Measurements from ENCODE around the gene ARMCX6.
A peak's percentile ranks its signal among the peaks of the same experiment; 100 is the strongest.
"Not testable (repeated sequence)": the region's sequence is repeated elsewhere in the genome, so short reads cannot be mapped to it uniquely, and the experiment has no call there.

ARMCX6 gene

GRCh38 chrX:101617211-101618191 lies at the start of gene ARMCX6:
Gene ARMCX6 (minus strand): TSS chrX:101618000. CDS start chrX:101616620, 1,380 bp downstream.
- DNase-seq = peak; percentile 20

- peak; percentile 1 for DNase-seq
Measured at GRCh38 chrX:101659601-101660063, 41.8 kb upstream of the ARMCX6 start, which contains the start of gene ARMCX2. Gene ARMCX2 (minus strand): TSS chrX:101659850. CDS start chrX:101657588, 2,262 bp downstream.

GRCh38 chrX:101658661-101659491 lies 41.1 kb upstream of the ARMCX6 start:
- DNase-seq = no peak

- DNase-seq = no peak
Measured at GRCh38 chrX:101657495-101657894, 39.7 kb upstream of the ARMCX6 start.

DNA sequence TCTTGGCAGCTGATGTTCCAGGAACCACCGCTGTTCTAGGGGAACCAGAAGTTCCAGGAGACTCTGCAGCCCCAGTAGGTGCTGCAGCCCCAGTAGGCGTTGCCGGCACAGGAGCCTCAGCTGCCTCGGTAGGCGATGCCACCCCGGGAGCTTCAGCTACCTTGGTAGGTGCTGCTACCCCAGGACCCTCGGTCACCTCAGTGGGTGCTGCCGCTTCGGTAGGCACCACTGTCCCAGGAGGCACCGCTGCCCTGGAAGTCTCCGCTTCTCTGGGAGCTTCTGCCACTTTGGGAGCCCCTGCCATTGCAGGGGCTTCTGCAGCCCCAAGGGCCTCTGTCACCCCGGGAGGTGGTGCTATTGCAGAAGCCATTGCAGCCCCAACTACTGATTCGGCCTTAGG lies 39.0 kb upstream of the ARMCX6 start:
- no peak for DNase-seq

DNA sequence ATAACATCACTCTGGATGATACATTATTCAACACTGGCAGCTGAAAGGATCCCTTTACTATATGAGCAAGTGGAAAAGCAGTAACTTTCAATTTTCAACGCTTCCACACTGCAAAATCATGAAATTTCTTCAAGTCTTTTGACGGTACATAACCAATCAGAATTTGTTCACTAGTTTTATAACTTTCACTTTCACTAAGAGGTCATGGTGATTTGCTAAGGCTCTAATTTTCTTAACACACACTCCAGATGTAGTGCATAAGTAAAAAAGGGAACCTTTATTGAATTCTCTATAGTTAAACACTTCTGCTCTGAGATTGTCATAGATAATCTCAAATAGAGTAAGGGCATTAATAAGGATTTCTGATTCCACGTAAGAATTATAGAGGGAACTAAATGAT lies 37.7 kb upstream of the ARMCX6 start:
- no peak for DNase-seq

DNA sequence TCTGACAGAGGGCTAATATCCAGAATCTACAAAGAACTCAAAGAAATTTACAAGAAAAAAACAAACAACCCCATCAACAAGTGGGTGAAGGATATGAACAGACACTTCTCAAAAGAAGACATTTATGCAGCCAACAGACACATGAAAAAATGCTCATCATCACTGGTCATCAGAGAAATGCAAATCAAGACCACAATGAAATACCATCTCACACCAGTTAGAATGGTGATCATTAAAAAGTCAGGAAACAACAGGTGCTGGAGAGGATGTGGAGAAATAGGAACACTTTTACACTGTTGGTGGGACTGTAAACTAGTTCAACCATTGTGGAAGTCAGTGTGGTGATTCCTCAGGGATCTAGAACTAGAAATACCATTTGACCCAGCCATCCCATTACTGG lies 29.9 kb upstream of the ARMCX6 start:
- DNase-seq = not testable (repeated sequence)

DNA sequence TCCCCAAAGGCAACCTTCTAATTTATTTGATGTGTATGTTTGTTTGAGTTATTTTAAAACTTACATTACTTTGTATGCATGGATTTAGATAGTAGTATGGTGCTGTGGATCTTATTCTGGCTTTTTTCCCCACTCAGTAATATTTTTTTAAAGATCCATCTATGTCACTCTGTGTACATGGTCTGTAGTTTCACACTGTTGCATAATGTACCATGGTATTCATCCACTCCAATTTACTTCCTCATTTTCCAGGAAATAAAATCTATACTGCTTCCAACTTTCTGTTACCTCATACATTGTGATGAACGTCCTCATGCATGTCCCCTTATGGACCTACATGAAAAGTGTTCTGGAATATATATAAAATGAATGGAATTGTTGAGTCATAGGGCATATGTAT lies 24.3 kb upstream of the ARMCX6 start:
- no peak for DNase-seq

DNA sequence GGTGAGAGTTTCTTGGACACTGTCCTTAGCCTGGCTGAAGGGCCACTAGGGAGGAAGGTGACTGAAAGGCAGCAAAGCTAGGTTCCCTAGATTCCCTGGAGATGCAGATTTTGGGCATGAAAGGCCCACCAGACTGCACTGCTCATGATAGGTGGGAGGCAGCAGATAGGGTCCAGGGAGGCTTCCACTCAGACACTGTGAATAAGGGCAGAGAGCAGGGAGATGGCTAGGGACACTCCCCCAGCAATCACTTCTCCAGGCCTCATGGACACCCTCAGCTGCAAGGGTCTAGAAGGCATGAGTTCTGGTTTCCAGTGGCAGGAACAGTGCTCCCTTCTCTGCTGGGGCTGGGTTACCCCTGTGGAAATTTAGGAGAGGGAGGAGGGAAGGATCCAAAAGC lies 21.8 kb upstream of the ARMCX6 start:
- DNase-seq = no peak

DNA sequence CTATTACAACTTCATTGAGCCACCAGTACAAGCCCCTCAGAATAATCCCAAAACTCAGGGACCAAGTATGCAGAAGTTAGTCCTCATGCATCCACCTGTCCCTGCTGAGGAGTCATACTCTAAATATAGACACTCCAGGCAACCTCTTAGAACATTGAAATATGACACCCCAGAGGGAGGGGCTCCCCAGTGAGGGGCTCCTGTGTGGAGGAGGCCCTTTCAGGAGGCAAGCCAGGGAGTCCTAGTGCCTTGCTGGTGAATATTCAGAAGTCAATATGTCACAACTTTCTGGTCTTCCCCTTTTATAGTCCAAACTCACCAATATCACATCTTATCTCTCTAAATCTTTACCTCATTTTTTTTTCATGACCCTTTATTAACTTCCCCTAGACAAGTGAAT lies 1.6 kb upstream of the ARMCX6 start:
- peak; percentile 1 for DNase-seq

DNA sequence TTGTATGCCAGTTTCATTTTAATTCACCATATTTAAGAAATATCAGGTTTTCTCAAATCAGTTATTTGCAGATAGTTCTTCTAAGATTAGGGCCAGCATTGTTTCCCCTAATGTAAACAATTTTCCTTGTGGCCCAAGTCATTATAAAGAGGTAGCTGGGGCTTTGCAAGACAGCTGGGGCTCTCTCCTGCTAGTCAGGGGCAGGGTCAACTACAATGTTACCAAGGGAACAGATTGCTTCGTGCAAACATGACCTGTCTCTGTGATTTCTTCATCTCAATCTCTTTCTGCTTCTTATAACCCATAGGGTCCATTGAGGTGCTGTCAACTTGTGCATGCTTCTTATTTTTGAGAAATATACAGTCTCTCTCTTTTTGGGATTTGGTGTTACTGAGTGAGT lies 12.1 kb downstream of the ARMCX6 start:
- no peak for DNase-seq

DNA sequence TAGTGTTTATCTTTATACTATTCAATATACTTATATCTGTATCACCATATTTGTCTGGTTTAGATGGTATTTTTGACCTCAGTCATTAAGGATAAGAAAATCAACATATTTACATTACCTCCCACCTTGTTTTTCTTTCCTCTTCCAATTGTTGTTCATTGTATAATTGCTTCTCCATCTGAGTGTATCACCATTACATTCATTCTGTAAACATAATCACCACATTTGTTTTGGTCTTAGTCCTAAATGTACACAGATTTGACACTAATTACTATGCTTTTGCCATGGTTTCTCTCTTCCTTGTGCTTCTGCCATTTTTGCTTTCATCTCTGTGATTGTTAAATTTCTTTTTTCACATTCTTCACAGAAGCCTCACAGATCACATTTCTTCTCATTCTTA lies 12.7 kb downstream of the ARMCX6 start:
- DNase-seq = no peak

- no peak for DNase-seq
Measured at GRCh38 chrX:101602077-101602476, 15.7 kb downstream of the ARMCX6 start.

- not testable (repeated sequence) for DNase-seq
Measured at GRCh38 chrX:101599592-101599991, 18.2 kb downstream of the ARMCX6 start.

GRCh38 chrX:101595739-101596419 lies 21.9 kb downstream of the ARMCX6 start:
- DNase-seq = peak; percentile 4

Data from SHP77 treated with DMSO at 0.1 percent for 48 hours (cell line).